Endothelial cell of umbilical vein (primary cell): Measurements from ENCODE around the gene GALNT1. TPM values are rescaled to one million over a fixed set of nuclear protein-coding genes. Genes with fewer than 3 reads are reported as not detected.

Experiments
- BruUV-seq: library from RNA; stranded (reverse); fragments of 400-500 nt; replicated peaks from 2 replicates; lab custom pipeline; 2021; lab: Mats Ljungman, UMichigan
- CTCF ChIA-PET: fragments of 300-600, 350-600 bp; sonication (Branson Sonifier 250); formaldehyde crosslinking; loops from one replicate; lab custom pipeline; 2021; ENCODE audit warnings: antibody characterized with exemption, inconsistent platforms; lab: Charles Lee
- POLR2A ChIA-PET: fragments of 300-600, 350-600 bp; sonication (Branson Sonifier 250); formaldehyde crosslinking; loops from one replicate; lab custom pipeline; 2021; ENCODE audit warnings: antibody characterized with exemption, inconsistent platforms; lab: Charles Lee
- DNase-seq: peaks from one replicate; pipeline ENCODE4 v3.0.0-alpha.2; 2011; ENCODE audit warnings: low read depth, low spot score
- FAIRE-seq: peaks from 2 replicates; lab custom pipeline; 2011; peaks lifted over from hg19 to GRCh38; lab: Jason Lieb, UNC
- H2AFZ ChIP-seq: 2 replicates; pipeline ENCODE4 v1.6.0; 2012; ENCODE audit warnings: low read depth, low read length, control low read depth, inconsistent platforms
- H3K27ac ChIP-seq: 2 replicates; pipeline ENCODE4 v1.5.1; 2011; ENCODE audit warnings: low read depth, mild to moderate bottlenecking, control low read depth, low read length, moderate library complexity; ENCODE audit not compliant: insufficient read depth
- H3K27me3 ChIP-seq, 2 experiments: 2 replicates each; pipeline versions ENCODE4 v1.6.0 to v1.6.1; 2011; ENCODE audit warnings: low read length in 2 of 2, mixed read lengths in 1 of 2; ENCODE audit not compliant: control insufficient read depth in 2 of 2, insufficient read depth in 2 of 2
- H3K36me3 ChIP-seq, 2 experiments: 2 replicates in 1 of 2; 3 replicates in 1 of 2; pipeline ENCODE4 v1.5.1; 2011; ENCODE audit warnings: low read length in 2 of 2, mild to moderate bottlenecking in 1 of 2, moderate library complexity in 1 of 2; ENCODE audit not compliant: control insufficient read depth in 2 of 2, insufficient read depth in 2 of 2; ENCODE audit errors: extremely low read depth in 1 of 2
- H3K4me1 ChIP-seq: 3 replicates; pipeline ENCODE4 v1.5.1; 2011; ENCODE audit warnings: mild to moderate bottlenecking, low read length; ENCODE audit not compliant: control insufficient read depth, insufficient read depth; ENCODE audit errors: extremely low read depth
- H3K4me2 ChIP-seq: 2 replicates; pipeline ENCODE4 v1.6.1; 2011; ENCODE audit warnings: low read length, control low read depth, mixed read lengths; ENCODE audit not compliant: insufficient read depth
- H3K4me3 ChIP-seq, 3 experiments: fragments of 200-600 bp in 1 of 3; sonication (generic), shearing (Covaris generic) in 1 of 3; replicated peaks in 1 of 3; 2 replicates each; pipeline ENCODE4 v1.5.1; 2011 to 2016; ENCODE audit warnings: control low read depth in 3 of 3, low read length in 3 of 3, mild to moderate bottlenecking in 2 of 3, inconsistent platforms in 1 of 3, low read depth in 1 of 3, moderate library complexity in 1 of 3; ENCODE audit not compliant: insufficient read depth in 1 of 3
- H3K79me2 ChIP-seq: 2 replicates; pipeline ENCODE4 v1.6.0; 2012; ENCODE audit warnings: low read length, inconsistent platforms; ENCODE audit not compliant: control insufficient read depth, insufficient read depth
- H3K9ac ChIP-seq: replicated peaks from 2 replicates; pipeline ENCODE3; 2011; ENCODE audit warnings: low read length, control low read depth; ENCODE audit not compliant: insufficient read depth; ENCODE audit errors: extremely low read depth
- H3K9me1 ChIP-seq: replicated peaks from 3 replicates; pipeline ENCODE4 v1.6.0; 2011; ENCODE audit warnings: mild to moderate bottlenecking, low read length; ENCODE audit not compliant: control insufficient read depth, insufficient read depth; ENCODE audit errors: extremely low read depth
- H3K9me3 ChIP-seq: replicated peaks from 2 replicates; pipeline ENCODE4 v1.5.1; 2012; ENCODE audit warnings: low read length, inconsistent platforms; ENCODE audit not compliant: control insufficient read depth, insufficient read depth
- H4K20me1 ChIP-seq: replicated peaks from 2 replicates; pipeline ENCODE3; 2011; ENCODE audit warnings: mild to moderate bottlenecking, low read length; ENCODE audit not compliant: control insufficient read depth, insufficient read depth; ENCODE audit errors: extremely low read depth
- CTCF ChIP-seq, 2 donors: IDR thresholded peaks; 1 replicate in 1 of 2; 2 replicates in 1 of 2; pipeline ENCODE4 v1.5.1; 2011; ENCODE audit warnings: low read length in 2 of 2, mild to moderate bottlenecking in 2 of 2, moderate library complexity in 2 of 2, control low read depth in 1 of 2, inconsistent platforms in 1 of 2, low read depth in 1 of 2; ENCODE audit not compliant: insufficient read depth in 1 of 2; ENCODE audit errors: extremely low read depth in 1 of 2
- EZH2 ChIP-seq: IDR thresholded peaks from 2 replicates; pipeline ENCODE4 v1.6.1; 2012; ENCODE audit warnings: borderline replicate concordance, low read depth, mild to moderate bottlenecking, moderate library complexity, low read length, inconsistent platforms; ENCODE audit not compliant: severe bottlenecking
- FOS ChIP-seq: IDR thresholded peaks from 2 replicates; pipeline ENCODE4 v1.6.1; 2011; ENCODE audit warnings: mild to moderate bottlenecking, low read length, moderate library complexity, borderline replicate concordance; ENCODE audit not compliant: insufficient read depth
- GATA2 ChIP-seq: IDR thresholded peaks from 2 replicates; pipeline ENCODE4 v1.7.0; 2011; ENCODE audit warnings: low read depth, mild to moderate bottlenecking, moderate library complexity, mixed read lengths, low read length; ENCODE audit not compliant: insufficient read length, insufficient read depth
- JUN ChIP-seq: IDR thresholded peaks from 2 replicates; pipeline ENCODE4 v1.6.1; 2011; ENCODE audit warnings: borderline replicate concordance, low read depth; ENCODE audit not compliant: insufficient read length, insufficient read depth
- MAX ChIP-seq: IDR thresholded peaks from 2 replicates; pipeline ENCODE4 v1.6.1; 2011; ENCODE audit not compliant: insufficient read depth, insufficient read length
- MYC ChIP-seq: IDR thresholded peaks from one replicate; pipeline ENCODE4 v1.6.1; 2011; ENCODE audit warnings: mild to moderate bottlenecking, low read depth, low read length
- POLR2A ChIP-seq: IDR thresholded peaks from 2 replicates; pipeline ENCODE4 v1.6.1; 2012; ENCODE audit warnings: low read depth, mild to moderate bottlenecking, control low read depth, low read length
- POLR2AphosphoS5 ChIP-seq: IDR thresholded peaks from 2 replicates; pipeline ENCODE4 v1.6.1; 2012; ENCODE audit warnings: low read depth, mild to moderate bottlenecking, control low read depth, low read length, moderate library complexity; ENCODE audit not compliant: insufficient read depth
- dilution Hi-C: fragments of 300-500 bp; cut with MboI; formaldehyde crosslinking; loops from one replicate; pipeline ENCODE4 v1.15.0; 2019; ENCODE audit warnings: low sequenced_read_pairs; ENCODE audit not compliant: extremely low pct_ligation_motif_present
- intact Hi-C: fragments of 100-400 bp; cut with micrococcal nuclease; formaldehyde crosslinking; loops from one replicate; pipeline ENCODE4 v1.10.0; 2022
- polyA plus RNA-seq, 4 experiments: library from polyadenylated mRNA; depleted of rRNA in 3 of 4; stranded (reverse) in 3 of 4; unstranded in 1 of 4; fragments of >200 nt; gene quantifications; 2 replicates each; pipeline versions ENCODE4 v1.2.1 to v1.2.3, GENCODE V29; 2011 to 2012; ENCODE audit warnings: missing spikeins in 1 of 4
- total RNA-seq: library from RNA; stranded (reverse); gene quantifications from 2 replicates; pipeline ENCODE4 v1.2.3, GENCODE V29; 2021

GALNT1 gene
- total and polyA plus RNA-seq, 2 donors (not counting 3 experiments of a cell fraction or from before 2014, with no cell fraction given), result 89.9 to 360 TPM

GRCh38 chr18:35641916-35642315 is 60.4 kb downstream of the GALNT1 start:
- Histone ChIP-seq H2AFZ (no peak overlapping the region), H3K79me2 (peaks cover 86% of the 10 kb centered on the region), H3K27me3 (no peaks in the 10 kb centered on the region), H3K4me1 (no peaks in the 10 kb centered on the region), H3K27ac (no peak overlapping the region), H3K9ac (no peak overlapping the region), H3K4me3 (no peak overlapping the region), H3K9me3 (no peaks in the 10 kb centered on the region), H4K20me1 (peaks cover 6% of the 10 kb centered on the region), H3K4me2 (no peak overlapping the region), H3K9me1 (no peaks in the 10 kb centered on the region), H3K36me3 (peaks cover 1 to 2% of the 10 kb centered on the region in 2 experiments)
- dilution Hi-C loops (no loop called here), intact Hi-C loops (no loop called here)
- CTCF ChIA-PET, result interaction anchor here (1.0 kb wide), 1 partner anchor 58 kb away, joined by 3 read pairs; no protein-coding TSS in a partner anchor
- DNase-seq, result no peak
- no TSS peak for BruUV-seq
- POLR2A ChIA-PET, result interaction anchor here (0.6 kb wide), 1 partner anchor 61 kb away, joined by 3 read pairs; no protein-coding TSS in a partner anchor
- TF ChIP-seq POLR2A (no peak), MAX (no peak), FOS (no peak), MYC (no peak), GATA2 (no peak), CTCF (IDR thresholded peaks at IDR 0.05; ENCODE audit: extremely low read depth in 1 of 2, insufficient read depth in 1 of 2, low read depth in 1 of 2, low read length in 2 of 2) (no peak), EZH2 (no peak), POLR2AphosphoS5 (no peak), JUN (no peak)
- no peak for FAIRE-seq
